Activated CD8-positive, alpha-beta memory T cell treated with anti-CD3 and anti-CD28 coated beads, Interleukin-2, amount 50 U/mL, for 1 hour (primary cell): ENCODE measurements around the gene APBA1.

Experiments used
- DNase-seq: peaks from one replicate; pipeline ENCODE4 v3.0.0-alpha.2; 2020; ENCODE audit errors: extremely low read depth

APBA1 gene

DNA sequence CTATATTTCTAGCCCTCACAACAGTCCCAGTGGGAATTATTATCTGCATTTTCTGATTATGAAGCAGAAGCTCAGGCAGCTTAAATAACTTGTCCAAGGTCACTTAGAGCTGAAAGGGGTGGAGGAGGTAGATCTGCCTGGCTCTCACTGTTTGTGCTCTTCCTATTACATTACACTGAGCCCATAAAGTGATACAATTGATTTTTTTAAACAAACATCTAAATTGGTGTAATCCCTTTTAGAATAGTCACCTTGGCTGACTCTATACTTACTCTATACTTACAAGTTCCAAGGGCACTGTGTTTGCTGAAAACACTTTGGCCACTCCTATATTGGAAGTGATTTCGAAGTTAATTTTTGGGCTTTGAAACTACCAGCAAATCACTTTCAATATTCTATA, 144.7 kb downstream of the APBA1 start:
- no peak for DNase-seq

DNA sequence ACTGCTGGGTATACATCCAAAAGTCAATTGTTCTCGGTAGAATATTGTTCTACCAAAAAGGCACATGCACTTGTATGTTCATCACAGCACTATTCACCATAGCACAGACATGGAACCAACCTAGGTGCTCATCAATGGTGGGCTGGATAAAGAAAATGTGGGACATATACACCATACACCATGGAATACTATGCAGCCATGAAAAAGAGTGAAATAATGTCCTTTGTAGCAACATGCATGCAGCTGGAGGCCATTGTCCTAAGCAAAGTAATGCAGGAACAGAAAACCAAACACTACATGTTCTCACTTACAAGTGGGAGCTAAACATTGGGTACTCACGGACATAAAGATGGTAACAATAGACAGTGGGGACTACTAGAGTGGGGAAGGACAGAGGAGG, 145.5 kb downstream of the APBA1 start:
- DNase-seq: no peak

DNA sequence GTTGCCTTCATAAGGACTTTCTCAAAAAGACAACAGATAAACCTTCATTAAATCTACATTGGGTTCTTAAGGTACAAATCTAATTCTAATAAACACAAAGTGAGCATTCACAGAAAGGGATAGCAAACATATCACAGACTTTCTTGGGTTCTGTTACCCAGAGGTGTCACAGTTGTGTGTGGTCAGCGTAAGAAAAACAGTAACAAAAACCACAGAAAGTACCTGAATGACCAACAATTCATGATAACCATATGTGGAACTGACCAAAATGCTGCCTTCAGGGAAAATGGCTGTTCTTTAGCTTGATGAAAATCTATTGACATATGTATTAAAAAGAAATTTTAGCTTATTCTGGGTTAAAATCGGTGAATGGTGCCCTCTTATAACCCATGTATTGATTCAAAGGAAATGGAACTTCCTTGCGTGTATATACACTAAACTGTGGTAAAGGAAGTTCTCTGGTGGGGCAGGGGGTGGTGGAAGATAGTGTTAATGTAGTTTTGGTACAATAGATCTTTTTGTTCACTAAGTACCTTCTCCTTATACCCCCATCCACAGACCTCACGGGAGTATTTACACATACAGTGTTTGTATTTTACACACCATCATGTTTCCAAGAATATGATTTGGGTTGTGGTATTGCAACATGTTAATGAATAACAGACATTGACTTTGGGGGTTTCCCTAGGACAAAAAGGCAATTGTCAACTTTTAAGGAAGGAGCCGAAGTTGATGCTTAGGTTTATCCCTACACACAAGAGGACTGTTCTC, 152.5 kb downstream of the APBA1 start:
- DNase-seq: no peak

DNA sequence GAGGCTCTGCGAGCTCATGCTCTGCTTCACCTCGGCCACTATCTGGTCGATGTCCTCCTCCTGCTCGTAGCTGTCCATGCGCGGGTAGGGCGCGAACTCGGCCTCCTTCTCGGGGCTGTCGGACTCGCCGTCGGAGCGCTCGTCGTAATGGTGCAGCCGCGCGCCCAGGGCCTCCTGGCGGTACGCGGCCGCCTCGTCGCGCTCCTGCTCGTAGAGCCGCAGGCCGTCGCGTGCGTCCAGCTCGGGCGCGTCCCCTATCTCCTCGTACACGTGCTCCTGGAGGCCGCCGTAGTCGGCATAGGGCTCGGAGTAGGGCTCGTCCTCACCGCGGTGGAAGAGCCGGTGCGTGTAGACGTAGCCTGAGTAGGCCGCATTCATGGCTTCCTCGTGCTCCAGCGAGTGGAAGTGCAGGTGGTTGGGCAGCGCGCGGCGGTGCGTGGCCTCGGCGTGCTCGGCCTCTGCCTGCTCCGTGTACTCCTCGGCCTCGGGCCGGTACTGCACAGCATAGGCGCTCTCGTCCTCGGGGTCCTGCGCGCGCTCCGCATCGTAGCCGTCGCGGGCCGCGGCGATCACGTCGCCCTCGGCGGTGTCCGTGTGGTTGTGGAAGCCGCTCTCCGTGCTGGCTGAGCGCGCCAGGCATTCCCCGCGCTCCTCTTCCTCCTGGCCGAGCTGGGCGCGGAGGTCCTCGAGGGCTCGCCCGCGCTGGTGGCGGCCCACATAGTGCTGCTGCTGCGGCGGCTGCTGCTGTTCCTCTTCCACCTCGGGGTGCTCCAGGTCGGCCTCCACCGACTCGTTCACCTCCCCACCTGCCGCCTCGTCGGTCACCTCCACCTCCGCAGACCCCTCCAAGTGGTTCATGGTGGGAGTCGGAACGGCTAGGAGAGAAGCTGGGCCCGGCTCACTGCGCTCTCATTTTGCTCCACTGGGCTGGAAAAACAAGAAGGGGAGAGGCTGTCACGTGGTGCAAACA, 155.5 kb downstream of the APBA1 start:
- DNase-seq: no peak

DNA sequence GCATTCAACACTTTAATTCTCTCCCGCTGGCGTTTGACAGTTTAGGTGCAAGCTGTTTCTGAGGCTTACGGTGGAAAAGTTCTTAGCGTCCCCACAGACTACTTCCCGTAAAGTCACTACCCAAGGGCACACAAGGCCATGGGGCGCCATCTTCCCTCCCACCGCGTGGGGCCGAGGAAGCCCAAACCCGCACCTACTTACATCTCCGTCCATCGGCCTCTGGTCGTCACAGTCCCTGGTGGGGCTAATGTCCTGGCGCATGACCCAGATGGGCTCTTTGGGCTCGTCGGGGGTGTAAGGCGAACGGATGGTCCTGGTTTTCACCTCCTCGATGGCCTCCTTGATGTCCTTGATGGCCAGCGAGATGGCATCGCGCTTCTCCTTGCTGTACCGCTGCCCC, 156.4 kb downstream of the APBA1 start:
- no peak for DNase-seq

DNA sequence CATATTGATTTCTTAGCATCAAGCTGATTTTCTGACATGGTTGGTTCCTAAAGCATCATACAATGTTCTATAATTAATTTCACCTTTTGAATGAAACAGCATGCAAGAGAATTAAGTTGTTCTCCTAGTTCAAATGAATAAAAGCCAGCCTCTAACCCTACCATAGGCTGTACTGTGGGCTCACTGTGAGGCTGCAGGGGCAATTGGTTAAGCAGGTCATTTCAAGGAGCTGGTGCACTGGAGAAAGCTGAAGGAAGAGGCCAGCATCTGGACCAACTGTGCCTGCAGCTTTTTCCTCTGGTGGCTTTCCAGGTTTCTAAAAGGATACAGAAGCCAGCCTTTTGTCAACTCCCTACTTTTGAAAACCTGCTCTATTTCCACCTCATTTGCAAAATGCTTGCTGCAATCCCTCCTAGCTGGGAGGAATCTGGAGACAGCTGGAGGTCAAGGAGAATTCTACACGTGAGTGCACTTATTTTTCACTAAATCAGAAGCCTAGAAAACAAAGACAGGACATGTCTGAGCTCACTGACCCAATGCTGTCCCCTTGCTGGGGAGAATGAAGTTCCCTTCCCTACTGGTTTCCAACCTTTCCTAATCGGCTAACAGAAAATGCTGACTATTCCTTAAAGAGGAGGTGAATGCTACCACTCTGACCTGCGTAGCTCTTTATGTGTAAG, 158.9 kb downstream of the APBA1 start:
- no peak for DNase-seq

DNA sequence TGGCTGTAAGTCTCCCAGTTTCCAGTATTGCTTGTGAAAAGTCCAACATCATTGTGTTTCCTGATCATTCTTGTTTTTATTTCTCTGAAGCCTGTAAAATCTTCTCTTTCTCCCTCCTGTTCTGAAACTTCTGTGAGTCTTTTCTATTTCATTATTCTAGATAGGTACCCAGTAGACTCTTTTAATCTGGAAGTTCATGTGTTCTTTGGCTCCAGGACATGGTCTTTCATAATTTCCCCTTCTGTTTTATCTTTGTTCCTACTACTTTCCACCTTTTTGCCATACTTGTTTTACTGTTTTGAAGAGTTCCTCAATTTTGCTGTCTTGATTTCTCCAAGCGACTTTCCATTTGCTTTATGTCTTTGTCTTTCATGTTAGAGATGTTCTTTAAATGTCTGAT, 168.1 kb downstream of the APBA1 start:
- no peak for DNase-seq

DNA sequence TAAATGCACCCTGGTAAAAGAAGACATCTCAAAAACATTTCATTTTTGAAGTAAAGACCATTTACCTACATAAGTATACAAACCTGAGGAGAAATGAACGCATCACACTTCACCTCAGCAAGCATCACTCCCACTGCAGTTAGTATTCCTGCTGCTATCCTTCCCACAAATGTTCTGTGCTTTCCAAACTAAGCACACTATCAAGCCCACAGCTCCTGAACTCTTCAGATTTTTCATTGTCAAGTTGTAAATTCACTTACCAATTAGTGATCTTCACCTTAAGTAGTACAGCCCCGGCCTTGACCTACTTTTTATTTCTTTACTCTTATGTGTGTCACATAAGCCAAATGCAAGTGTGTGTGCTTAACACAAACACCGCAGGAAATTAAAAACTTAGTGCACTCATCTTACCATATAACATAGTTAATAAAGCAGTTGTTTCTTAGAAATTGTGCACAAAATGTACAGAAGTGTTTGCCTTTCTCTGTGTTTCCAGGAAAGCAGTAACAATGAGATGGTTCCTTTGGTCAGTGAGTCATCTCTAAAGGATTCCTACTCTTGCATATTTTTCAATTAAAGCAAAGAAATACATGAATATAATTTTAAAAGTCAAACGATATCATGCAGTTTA, 169.4 kb downstream of the APBA1 start:
- no peak for DNase-seq

DNA sequence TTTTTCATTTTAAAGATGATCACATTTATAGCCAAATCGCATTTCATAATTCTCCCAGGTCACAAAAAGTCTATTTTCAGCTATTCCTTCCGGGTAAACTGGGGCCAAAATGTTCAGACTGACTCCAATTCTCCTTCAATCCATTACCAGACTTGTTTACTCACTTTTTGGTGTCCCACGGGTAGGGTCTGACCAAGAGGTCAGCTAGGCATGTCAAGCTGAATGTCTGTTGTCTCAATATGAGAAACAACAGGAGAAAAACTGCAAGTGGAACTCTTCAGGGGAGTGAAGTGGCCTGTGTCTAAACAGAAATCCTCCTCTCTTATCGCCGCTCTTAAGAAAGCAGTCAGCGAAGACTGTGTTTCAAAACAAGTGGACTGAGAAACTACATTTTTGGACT, 171.3 kb downstream of the APBA1 start:
- no peak for DNase-seq

DNA sequence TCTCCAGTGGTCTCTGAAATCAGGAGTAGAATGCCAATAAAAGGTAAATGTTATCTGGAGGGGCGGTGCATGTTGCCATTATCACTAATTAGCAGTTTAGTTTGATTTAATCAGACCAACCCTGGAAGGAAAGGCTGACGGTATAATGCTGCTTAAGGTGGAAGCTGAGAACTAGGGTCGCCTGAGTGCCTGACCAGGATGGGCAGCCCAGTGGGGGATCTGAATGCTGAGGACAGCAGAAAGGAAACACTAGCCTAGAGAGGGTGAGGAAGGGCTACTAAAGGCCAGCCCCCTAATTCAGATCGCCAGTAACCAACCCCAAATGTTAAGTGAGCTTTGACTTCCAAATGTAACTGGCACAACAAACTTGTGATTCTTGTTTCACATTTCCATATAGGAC, 172.2 kb downstream of the APBA1 start:
- DNase-seq: no peak

DNA sequence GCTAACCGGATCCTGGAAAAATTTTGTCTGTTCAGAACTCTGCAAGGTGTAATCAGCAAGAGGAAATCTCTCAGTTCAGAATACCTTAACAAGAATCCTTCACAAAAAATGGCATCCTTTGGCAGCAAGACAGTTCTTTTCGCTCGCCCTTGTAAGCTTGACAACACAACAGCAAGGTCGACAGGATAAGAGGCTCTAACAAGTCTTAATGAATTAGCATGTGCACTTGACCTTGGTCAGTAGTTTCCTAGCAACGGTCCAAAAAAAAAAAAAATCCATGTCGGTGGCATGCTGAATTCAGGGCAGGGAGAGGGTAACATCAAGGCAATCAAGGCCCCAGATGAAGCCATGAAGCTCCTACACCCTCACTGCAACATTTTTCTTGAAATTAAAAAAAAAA, 172.8 kb downstream of the APBA1 start:
- no peak for DNase-seq

DNA sequence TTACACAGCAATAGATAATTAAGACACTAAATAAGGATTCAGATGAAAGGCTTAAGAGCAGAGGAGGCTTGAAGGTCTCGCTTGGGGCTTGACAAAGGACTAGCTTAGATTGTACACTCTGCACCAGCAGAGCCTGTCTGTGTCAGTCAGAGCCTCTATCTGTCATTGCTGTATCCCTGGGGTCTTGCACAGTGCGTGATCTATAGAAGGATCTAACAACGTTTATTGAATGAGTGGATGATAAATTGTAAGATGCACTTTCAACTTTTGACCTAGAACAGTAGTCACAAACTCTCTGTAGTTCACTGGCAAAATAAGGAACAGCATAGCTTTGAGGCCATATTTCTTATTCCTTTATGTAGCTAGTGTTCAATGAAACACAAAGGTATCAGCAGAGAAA, 173.7 kb downstream of the APBA1 start:
- DNase-seq: no peak

DNA sequence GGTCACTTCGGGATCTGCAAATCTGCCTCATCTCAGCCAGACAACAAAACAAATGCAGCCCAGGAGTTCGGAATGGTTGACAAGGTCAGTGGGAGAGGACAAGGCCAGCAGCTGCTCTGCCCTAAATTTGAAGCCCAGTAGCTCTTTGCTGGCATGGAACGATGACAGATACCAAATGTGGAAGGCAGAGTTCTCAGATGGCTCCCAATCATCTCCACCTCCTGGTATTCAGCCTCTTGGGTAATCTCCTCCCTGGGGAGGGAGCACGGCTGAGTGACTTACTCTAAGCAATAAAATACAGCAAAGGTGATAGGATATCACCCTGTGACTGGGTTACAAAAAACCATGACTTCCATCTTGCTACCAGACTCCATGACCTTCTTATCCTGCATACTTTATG, 174.4 kb downstream of the APBA1 start:
- no peak for DNase-seq

DNA sequence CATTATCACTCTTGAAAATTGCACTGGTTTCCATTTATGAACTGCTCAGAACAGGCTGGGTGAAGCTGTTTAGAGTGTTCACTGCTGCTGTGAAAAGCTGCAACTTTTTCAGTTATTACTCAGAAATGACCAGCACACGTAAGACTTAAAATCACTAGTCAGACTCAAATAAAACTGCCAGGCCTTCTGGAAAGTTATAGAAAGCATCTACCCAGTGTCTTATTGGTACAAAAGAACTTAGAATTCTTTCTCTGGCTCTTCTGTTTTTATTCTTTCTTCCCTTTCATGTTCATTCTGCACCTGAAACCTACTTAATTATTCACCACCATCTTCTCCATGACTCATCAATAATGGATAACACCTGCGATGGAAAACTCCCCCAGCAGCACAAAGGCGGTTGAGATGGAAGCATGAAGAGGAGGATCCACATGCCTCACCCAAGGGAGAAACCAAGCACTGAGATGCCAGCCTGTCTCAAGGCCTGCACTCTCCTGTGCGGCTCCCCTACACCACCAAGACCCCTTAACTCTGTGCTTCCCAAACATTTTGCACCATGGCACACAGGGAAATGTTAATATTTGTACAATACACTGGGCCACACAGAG, 175.2 kb downstream of the APBA1 start:
- no peak for DNase-seq

DNA sequence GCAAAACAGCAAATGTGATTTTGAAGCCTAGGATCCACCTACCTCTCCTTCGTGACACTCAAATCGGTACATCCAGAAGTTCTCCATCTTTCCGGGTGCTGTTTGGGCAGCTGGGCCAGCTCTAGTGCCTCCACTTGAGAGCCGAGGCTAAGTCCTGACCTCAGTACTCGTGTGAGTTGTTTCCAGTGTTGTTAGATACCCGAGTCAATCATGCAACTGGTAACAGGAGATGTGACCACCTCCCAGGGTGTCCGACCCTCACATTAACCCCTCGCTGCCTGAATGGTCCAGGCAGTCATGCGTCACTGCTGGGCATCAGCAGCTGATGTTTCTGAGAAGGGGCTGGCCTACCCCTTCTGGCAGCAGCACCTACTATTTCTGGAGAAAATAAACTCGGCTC, 176.9 kb downstream of the APBA1 start:
- DNase-seq: no peak

DNA sequence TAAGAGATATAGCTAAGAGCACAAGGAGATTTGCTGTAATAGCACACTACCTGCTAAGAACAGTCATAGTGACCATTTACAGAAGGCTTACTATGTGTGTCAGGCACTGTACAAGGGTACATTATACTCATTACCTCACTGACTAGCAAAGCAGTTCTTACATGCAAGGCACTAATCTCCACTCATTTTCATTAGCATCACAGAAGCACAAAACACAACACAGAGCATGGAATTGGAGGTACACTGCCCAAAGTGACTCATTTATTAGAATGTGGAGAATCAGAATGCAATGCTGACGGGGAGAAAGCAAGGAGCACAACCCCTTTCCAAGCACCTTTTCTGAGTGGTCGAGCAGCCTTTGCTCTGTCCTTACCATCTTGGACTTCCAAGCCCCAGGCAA, 177.4 kb downstream of the APBA1 start:
- DNase-seq: no peak

DNA sequence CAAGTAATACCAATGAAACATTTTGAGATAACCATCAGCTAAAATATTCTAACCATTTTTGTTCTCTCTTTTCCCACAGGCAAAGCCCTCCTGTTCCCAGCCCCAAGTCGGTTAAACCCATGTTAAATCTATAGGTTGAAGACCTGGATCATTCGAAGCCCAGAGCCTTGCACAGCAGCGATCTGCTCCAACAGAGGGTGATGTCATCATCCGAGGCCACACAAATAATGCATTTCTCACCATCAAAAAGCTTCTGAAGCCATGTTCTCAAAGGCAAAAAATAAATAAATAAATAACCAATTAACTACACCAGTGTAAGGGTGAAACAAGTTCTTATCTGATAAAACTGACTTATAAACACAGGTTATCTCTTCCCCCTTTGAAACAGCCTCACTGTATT, 178.0 kb downstream of the APBA1 start:
- no peak for DNase-seq

DNA sequence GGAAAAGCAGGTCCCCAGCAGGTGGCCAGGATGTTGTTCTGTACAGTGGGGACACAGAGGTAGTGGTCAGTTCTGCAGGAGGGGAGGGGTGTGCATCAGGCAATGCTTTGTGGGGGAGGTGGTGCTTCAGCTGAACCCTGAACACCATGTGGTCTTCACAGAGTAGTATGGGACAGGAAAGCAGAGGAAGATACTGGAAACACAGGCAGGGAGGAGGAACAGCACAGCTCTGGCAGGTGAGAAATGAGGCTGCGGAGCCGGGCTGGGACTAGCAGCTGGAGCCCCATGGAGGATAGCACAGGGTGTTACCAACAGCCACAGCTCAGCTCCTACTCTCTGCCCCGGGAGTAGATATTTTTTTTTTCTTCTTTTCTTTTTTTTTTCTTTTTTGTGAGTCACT, 185.7 kb downstream of the APBA1 start:
- no peak for DNase-seq

DNA sequence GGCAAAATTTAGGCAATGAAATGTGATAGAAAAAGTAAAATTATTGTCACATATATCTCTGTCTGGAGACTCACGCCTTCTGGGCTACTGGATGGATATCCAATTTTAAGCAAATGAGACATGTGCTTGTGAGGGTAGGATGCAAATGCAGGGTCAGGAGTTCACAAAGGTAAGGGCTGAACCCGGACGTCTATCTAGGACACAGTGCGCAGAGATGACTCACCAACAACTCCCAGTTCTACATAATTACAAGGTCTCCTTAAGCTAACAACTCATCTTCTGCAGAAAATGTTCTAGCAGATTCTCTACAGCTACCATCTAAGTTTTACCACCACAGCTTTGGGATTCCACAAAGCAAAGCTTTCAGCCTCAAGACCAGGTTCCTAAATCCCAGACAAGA, 186.7 kb downstream of the APBA1 start:
- no peak for DNase-seq

DNA sequence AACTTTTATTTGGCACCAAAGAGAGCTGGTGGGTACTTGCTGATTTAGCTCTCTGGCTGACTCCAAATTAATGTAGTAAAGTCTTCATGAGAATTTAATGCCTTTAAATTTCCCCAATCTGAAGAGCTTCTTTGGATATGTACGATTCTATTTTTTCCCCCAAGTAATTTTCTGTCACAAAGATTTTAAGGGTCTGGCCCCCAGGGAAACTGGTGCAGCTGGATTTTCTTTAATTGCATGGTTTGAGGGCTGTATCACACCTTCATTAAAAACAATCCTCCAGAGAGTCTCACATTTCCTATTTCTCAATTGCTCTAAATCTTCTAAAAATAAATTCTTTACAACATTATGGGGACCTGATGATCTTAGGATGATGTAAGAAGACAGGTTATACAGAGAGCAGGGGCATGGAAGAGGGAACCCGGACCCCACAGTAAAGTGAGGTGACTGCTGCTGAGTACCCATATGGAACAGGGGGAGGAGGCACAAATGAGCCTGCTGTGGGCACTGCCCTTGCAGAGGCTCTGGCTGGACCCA, 188.2 kb downstream of the APBA1 start:
- DNase-seq: no peak

DNA sequence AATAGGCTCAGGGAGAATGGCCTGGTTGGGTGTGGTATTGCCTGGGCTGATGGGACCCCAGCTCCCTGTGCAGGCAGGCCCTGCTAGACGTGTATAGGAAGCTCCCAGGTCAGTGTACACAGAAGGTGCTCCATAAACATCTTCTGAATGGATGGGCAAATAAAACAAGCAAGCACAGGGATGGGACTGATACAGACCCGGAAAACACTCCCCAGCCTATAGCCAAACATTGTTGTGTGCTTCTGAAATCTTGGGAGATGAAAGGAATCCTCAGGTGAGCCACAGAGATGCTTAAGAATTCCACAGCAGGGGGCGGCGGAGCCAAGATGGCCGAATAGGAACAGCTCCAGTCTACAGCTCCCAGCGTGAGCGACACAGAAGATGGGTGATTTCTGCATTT, 195.4 kb downstream of the APBA1 start:
- no peak for DNase-seq
